H9 (cell line): ENCODE data around the gene SLC9A7. TPM values are rescaled to one million over a fixed set of nuclear protein-coding genes. Genes with fewer than 3 reads are reported as not detected.

Experiments used
- DNase-seq: peaks from one replicate; pipeline ENCODE4 v3.0.0-alpha.2; 2017
- H2AFZ ChIP-seq: one replicate; pipeline ENCODE4 v1.6.1; 2013; ENCODE audit warnings: mild to moderate bottlenecking, low read length, control low read depth, moderate library complexity
- H2AK5ac ChIP-seq: 2 replicates; pipeline ENCODE4 v1.6.1; 2013; ENCODE audit warnings: low read length, control low read depth, mixed read lengths; ENCODE audit not compliant: insufficient read length
- H2BK120ac ChIP-seq: one replicate; pipeline ENCODE4 v1.6.1; 2013; ENCODE audit warnings: low read depth, mild to moderate bottlenecking, low read length, control low read depth, inconsistent platforms; ENCODE audit not compliant: poor library complexity, severe bottlenecking
- H2BK12ac ChIP-seq: 2 replicates; pipeline ENCODE4 v1.6.1; 2013; ENCODE audit warnings: low read length, control low read depth, mixed read lengths, low read depth; ENCODE audit not compliant: insufficient read length
- H2BK15ac ChIP-seq: 2 replicates; pipeline ENCODE4 v1.6.1; 2013; ENCODE audit warnings: low read depth, low read length, control low read depth
- H2BK20ac ChIP-seq: one replicate; pipeline ENCODE4 v1.6.1; 2013; ENCODE audit warnings: low read depth, mild to moderate bottlenecking, low read length, control low read depth, inconsistent platforms; ENCODE audit not compliant: poor library complexity, severe bottlenecking
- H2BK5ac ChIP-seq: 2 replicates; pipeline ENCODE4 v1.6.1; 2013; ENCODE audit warnings: low read length, control low read depth, mixed read lengths; ENCODE audit not compliant: insufficient read length
- H3K14ac ChIP-seq: 2 replicates; pipeline ENCODE4 v1.6.1; 2013; ENCODE audit warnings: low read length, control low read depth; ENCODE audit not compliant: insufficient read depth
- H3K18ac ChIP-seq: 2 replicates; pipeline ENCODE4 v1.6.1; 2013; ENCODE audit warnings: low read depth, mild to moderate bottlenecking, mixed read lengths, low read length, control low read depth; ENCODE audit not compliant: insufficient read length
- H3K23ac ChIP-seq: 2 replicates; pipeline ENCODE4 v1.6.1; 2013; ENCODE audit warnings: low read length, control low read depth, mixed read lengths, low read depth; ENCODE audit not compliant: insufficient read length
- H3K23me2 ChIP-seq: 2 replicates; pipeline ENCODE4 v1.6.1; 2013; ENCODE audit warnings: low read depth, mild to moderate bottlenecking, mixed read lengths, low read length, control low read depth; ENCODE audit not compliant: insufficient read length, poor library complexity, severe bottlenecking
- H3K27ac ChIP-seq: 2 replicates; pipeline ENCODE4 v1.5.1; 2013; ENCODE audit warnings: low read length, control low read depth, mixed read lengths, low read depth; ENCODE audit not compliant: insufficient read length
- H3K27me3 ChIP-seq: 2 replicates; pipeline ENCODE4 v1.6.1; 2013; ENCODE audit warnings: low read length, control low read depth, inconsistent platforms; ENCODE audit not compliant: insufficient read depth
- H3K4ac ChIP-seq: 2 replicates; pipeline ENCODE4 v1.6.1; 2013; ENCODE audit warnings: low read depth, mild to moderate bottlenecking, control low read depth, inconsistent platforms, low read length, moderate library complexity
- H3K4me1 ChIP-seq: 2 replicates; pipeline ENCODE4 v1.6.1; 2013; ENCODE audit warnings: low read length, control low read depth, inconsistent platforms; ENCODE audit not compliant: insufficient read depth
- H3K4me2 ChIP-seq: 2 replicates; pipeline ENCODE4 v1.6.1; 2013; ENCODE audit warnings: low read length, control low read depth, mixed read lengths; ENCODE audit not compliant: insufficient read length, insufficient read depth
- H3K56ac ChIP-seq: 2 replicates; pipeline ENCODE4 v1.6.1; 2013; ENCODE audit warnings: low read depth, mild to moderate bottlenecking, mixed read lengths, low read length, control low read depth; ENCODE audit not compliant: insufficient read length
- H3K79me1 ChIP-seq: 2 replicates; pipeline ENCODE4 v1.6.1; 2013; ENCODE audit warnings: low read depth, mild to moderate bottlenecking, moderate library complexity, low read length, control low read depth, inconsistent platforms; ENCODE audit not compliant: insufficient read depth, poor library complexity, severe bottlenecking
- H3K79me2 ChIP-seq: 2 replicates; pipeline ENCODE4 v1.6.1; 2013; ENCODE audit warnings: low read length, control low read depth, inconsistent platforms; ENCODE audit not compliant: insufficient read depth
- H3K9ac ChIP-seq: 2 replicates; pipeline ENCODE4 v1.6.1; 2013; ENCODE audit warnings: low read length, control low read depth, mixed read lengths; ENCODE audit not compliant: insufficient read length; ENCODE audit errors: extremely low read depth
- H3K9me3 ChIP-seq: one replicate; pipeline ENCODE4 v1.6.1; 2013; ENCODE audit warnings: low read depth, low read length, inconsistent platforms; ENCODE audit not compliant: control insufficient read depth
- H3T11ph ChIP-seq: one replicate; pipeline ENCODE4 v1.6.1; 2013; ENCODE audit warnings: mild to moderate bottlenecking, low read length, control low read depth, inconsistent platforms
- H4K20me1 ChIP-seq: one replicate; pipeline ENCODE4 v1.6.1; 2013; ENCODE audit not compliant: control insufficient read depth, insufficient read length, insufficient read depth
- H4K5ac ChIP-seq: 2 replicates; pipeline ENCODE4 v1.6.1; 2013; ENCODE audit warnings: low read depth, mild to moderate bottlenecking, mixed read lengths, low read length, control low read depth; ENCODE audit not compliant: insufficient read length
- H4K8ac ChIP-seq: replicated peaks from 2 replicates; pipeline ENCODE4 v1.6.1; 2013; ENCODE audit warnings: low read length, control low read depth, mixed read lengths, low read depth; ENCODE audit not compliant: insufficient read length
- H4K91ac ChIP-seq: 2 replicates; pipeline ENCODE4 v1.6.1; 2013; ENCODE audit warnings: low read depth, mild to moderate bottlenecking, moderate library complexity, mixed read lengths, low read length, control low read depth; ENCODE audit not compliant: insufficient read length
- H3K27ac Mint-ChIP-seq, 3 experiments: 2 replicates in 2 of 3; 3 replicates in 1 of 3; pipeline ENCODE4 v1.8.0; 2020 to 2021; ENCODE audit warnings: mixed read lengths in 3 of 3, mild to moderate bottlenecking in 1 of 3, moderate library complexity in 1 of 3
- H3K27me3 Mint-ChIP-seq: 2 replicates; pipeline ENCODE4 v1.8.0; 2021; ENCODE audit warnings: low read depth, mild to moderate bottlenecking, moderate library complexity, mixed read lengths
- H3K36me3 Mint-ChIP-seq, 3 experiments: 2 replicates in 2 of 3; 3 replicates in 1 of 3; pipeline ENCODE4 v1.8.0; 2020 to 2021; ENCODE audit warnings: low read depth in 3 of 3, mixed read lengths in 3 of 3; ENCODE audit not compliant: insufficient read depth in 1 of 3
- H3K4me1 Mint-ChIP-seq, 2 experiments: 2 replicates each; pipeline ENCODE4 v1.8.0; 2020; ENCODE audit warnings: mixed read lengths in 2 of 2
- H3K4me3 Mint-ChIP-seq, 2 experiments: 2 replicates in 1 of 2; 3 replicates in 1 of 2; pipeline ENCODE4 v1.8.0; 2020 to 2021; ENCODE audit warnings: mild to moderate bottlenecking in 2 of 2, mixed read lengths in 2 of 2, moderate library complexity in 1 of 2
- H3K9me3 Mint-ChIP-seq, 2 experiments: 2 replicates in 1 of 2; 3 replicates in 1 of 2; pipeline ENCODE4 v1.8.0; 2020; ENCODE audit warnings: mild to moderate bottlenecking in 2 of 2, mixed read lengths in 2 of 2, moderate library complexity in 1 of 2
- WGBS: extraction: QIAGEN DNeasy Blood & Tissue Kit; methylation state at CpG from one replicate; pipeline ENCODE4 v1.1.7; 2013; ENCODE audit warnings: missing lambda C conversion rate, low lambda C conversion rate, mixed read lengths; ENCODE audit not compliant: insufficient read length; ENCODE audit errors: extremely low coverage; 5-methylcytosine and 5-hydroxymethylcytosine counted together
- total RNA-seq: library from RNA; stranded (reverse); gene quantifications from 2 replicates; pipeline ENCODE4 v1.2.1, GENCODE V29; 2021
- TF ChIP-seq, protein P1 (sequence below): fragments of 200-600 bp; sonication (generic); conservative IDR thresholded peaks from 3 replicates; pipeline ENCODE4 v1.8.0; 2021; ENCODE audit warnings: antibody characterized with exemption, mild to moderate bottlenecking

The SLC9A7 gene
- total RNA-seq, 1 experiment from 2014 or later = 5.9 TPM

- Histone ChIP-seq H3K4me1 (peaks cover 6% of the 10 kb centered on the region; the same call in 1 of the 2 replicates), H2BK15ac (no peak overlapping the region), H4K8ac (no peak overlapping the region), H3K79me2 (peaks cover 2% of the 10 kb centered on the region; the same call in 1 of the 2 replicates), H4K91ac (no peak overlapping the region), H3K9ac (no peak overlapping the region), H3K18ac (no peak overlapping the region), H4K5ac (no peak overlapping the region), H3K14ac (no peak overlapping the region), H3K27me3 (no peaks in the 10 kb centered on the region), H2BK5ac (no peak overlapping the region), H3K9me3 (peaks cover 14% of the 10 kb centered on the region), H2AFZ (no peak overlapping the region), H3K4me2 (no peak overlapping the region), H3K27ac (no peak overlapping the region), H3K4ac (no peak overlapping the region), H3K79me1 (no peaks in the 10 kb centered on the region), H2BK12ac (no peak overlapping the region), H2BK120ac (no peak overlapping the region), H2BK20ac (no peak overlapping the region), H3T11ph (no peak overlapping the region), H3K23me2 (no peaks in the 10 kb centered on the region), H2AK5ac (no peak overlapping the region), H3K23ac (no peak overlapping the region), H4K20me1 (no peaks in the 10 kb centered on the region), H3K56ac (no peak overlapping the region)
- TF ChIP-seq, protein P1, sequence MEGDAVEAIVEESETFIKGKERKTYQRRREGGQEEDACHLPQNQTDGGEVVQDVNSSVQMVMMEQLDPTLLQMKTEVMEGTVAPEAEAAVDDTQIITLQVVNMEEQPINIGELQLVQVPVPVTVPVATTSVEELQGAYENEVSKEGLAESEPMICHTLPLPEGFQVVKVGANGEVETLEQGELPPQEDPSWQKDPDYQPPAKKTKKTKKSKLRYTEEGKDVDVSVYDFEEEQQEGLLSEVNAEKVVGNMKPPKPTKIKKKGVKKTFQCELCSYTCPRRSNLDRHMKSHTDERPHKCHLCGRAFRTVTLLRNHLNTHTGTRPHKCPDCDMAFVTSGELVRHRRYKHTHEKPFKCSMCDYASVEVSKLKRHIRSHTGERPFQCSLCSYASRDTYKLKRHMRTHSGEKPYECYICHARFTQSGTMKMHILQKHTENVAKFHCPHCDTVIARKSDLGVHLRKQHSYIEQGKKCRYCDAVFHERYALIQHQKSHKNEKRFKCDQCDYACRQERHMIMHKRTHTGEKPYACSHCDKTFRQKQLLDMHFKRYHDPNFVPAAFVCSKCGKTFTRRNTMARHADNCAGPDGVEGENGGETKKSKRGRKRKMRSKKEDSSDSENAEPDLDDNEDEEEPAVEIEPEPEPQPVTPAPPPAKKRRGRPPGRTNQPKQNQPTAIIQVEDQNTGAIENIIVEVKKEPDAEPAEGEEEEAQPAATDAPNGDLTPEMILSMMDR = no peak
- no peaks in the 10 kb centered on the region for H3K27me3 Mint-ChIP-seq
- H3K9me3 Mint-ChIP-seq = peaks cover 52 to 55% of the 10 kb centered on the region in 2 experiments
- H3K4me1 Mint-ChIP-seq = peaks cover 20 to 21% of the 10 kb centered on the region in 2 experiments
- H3K36me3 Mint-ChIP-seq = no peaks in the 10 kb centered on the region
- WGBS = no CpG with 5 or more reads among the region's 1 CpG
- H3K4me3 Mint-ChIP-seq = no peak overlapping the region
- H3K27ac Mint-ChIP-seq = peak overlapping the region in 1 of 3 experiments; percentile 91; a peak in 1 of 7 replicates
- DNase-seq = no peak
These were observed 63.4 kb downstream of the SLC9A7 start for GRCh38 chrX:46695491-46695890.
